Muscle of arm (tissue), 12 donors: ENCODE measurements around the gene SMIM24. TPM values are rescaled to one million over a fixed set of nuclear protein-coding genes. Genes with fewer than 3 reads are reported as not detected.
A peak's percentile ranks its signal among the peaks of the same experiment; 100 is the strongest.
"Not testable (repeated sequence)": the region's sequence is repeated elsewhere in the genome, so short reads cannot be mapped to it uniquely, and the experiment has no call there.

Source experiments
- DNase-seq: peaks from one replicate; pipeline ENCODE4 v3.0.0-alpha.2; 2013
- polyA plus RNA-seq, 12 donors: library from polyadenylated mRNA; unstranded; fragments of 120-200 nt; gene quantifications; one replicate each; pipeline ENCODE4 v1.2.1, GENCODE V29; 2013; ENCODE audit not compliant: insufficient read length in 12 of 12

The SMIM24 gene
- polyA plus RNA-seq, 12 donors, result 0.46 to 75.8 (median 0.69) TPM; not detected in 6

DNA sequence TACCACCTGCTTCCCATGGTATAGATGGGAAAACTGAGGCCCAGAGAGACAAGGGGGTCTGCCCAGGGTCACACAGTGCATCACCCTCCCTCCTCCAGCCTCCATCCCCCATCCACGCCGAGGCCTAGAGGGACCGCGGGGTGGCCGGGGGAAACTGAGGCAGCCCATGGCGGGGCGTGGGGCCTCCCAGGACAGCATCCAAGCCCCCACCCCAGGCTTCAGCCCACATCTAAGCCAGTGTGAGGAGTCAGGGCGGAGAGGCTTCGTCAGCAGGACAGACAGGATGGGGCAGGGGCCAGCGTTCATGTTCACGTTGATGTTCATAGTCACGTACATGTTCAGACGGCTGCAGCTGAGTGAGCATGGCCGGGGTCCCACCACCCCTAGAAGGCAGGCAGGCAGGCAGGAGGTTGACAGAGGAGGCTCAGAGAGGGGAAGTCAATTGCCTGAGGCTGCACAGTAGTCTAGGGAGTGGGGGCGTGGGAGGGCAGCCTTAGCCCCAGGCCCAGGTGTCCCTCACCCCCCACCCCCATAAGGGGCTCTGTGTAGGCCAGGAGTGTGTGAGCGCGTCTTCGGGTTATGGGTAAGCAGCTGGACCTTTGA lies 23.3 kb downstream of the SMIM24 start:
- no peak for DNase-seq

DNA sequence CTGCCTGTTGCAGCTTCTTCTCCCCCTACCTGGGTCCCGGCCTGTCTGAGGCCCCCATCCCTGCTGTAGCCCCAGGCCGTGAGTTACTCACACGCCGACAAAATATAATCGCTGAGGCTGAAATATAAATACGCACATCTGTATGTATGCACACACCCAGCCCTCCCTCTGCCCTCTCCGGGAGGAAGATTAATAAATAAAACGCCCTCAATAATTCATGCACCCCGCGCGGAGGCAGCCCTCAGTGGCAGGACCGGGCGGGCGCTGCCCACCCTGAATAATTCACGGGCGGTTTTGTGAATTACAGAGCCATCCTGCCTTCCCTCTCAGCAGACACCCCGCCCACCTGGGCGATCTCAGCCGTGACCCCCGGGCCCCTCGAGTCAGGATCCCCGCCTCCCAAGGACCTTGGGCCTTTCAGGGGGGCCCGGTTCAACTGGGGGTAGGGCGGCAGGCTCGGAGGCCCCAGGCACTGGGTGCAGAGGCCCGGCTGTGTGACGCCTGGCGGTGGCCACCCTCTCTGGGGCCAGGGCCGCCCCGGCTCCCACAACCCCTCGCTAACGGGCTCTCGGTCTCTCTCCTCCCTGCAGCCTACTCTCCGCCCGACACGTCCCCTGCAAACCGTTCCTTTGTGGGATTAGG lies 24.2 kb downstream of the SMIM24 start:
- DNase-seq, result no peak

DNA sequence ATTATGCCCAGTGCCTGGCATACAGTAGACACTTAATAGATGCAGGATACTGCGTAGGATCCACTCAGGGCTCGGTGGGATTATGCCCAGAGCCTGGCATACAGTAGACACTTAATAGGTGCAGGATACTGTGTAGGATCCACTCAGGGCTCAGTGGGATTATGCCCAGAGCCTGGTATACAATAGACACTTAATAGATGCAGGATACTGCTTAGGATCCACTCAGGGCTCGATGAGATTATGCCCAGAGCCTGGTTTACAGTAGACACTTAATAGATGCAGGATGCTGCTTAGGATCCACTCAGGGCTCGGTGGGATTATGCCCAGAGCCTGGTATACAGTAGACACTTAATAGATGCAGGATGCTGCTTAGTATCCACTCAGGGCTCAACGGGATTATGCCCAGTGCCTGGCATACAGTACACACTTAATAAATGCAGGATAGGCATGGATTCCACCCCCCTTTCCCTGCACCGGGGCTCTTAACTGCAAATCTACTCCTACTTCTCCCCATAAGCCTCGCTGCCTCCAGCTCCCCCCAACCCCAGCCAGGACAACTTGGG lies 24.9 kb downstream of the SMIM24 start:
- DNase-seq, result no peak

DNA sequence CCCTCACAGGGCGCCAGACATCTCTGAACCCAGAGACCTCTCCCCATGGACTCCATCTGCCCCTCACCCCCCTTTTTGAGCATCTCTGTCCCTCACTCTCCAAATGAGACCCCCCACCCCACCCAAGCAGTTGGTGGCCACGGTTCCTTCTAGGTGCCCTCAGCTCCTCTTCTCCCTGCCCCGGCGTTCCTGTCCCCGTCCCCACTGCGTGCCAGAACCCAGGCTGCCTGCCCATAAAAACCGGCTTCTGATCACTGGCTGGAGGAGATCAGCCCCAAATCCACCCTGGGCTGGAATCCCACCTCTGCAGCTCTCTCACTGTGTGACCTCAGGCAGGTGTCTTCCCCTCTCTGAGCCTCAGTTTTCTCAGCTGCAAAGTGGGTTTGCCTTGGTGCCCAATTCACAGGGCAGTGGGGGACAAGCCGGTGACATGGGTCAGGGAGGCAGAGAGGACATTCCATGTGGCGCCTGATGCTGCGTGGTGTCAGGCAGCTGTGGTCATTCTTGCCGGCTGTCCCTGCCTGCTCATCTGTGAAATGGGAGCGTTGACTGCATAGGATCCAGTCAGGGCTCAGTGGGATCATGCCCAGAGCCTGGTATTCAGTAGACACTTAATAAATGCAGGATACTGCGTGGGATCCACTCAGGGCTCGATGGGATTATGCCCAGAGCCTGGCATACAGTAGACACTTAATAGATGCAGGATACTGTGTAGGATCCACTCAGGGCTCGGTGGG lies 25.5 kb downstream of the SMIM24 start:
- no peak for DNase-seq

DNA sequence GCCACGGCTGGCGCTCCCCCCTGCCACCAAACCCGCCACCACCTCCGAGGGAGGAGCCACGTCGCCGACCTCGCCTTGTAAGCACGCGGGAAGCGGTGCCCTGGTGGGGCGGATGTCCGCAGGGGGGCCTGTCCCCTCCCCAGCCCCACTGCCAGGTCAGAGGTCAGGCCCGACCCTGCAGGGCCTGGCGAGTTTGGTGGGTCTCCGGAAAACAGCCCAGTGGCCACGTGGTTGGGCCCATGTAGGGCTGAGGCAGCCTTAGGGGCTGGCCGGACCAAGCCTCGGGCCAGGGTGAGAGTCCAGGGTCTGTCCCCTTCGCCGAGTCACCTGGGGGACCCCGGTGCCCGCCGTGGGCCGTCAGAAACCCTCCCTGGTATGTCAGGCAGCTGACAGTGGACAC lies 26.5 kb downstream of the SMIM24 start:
- DNase-seq, result no peak

DNA sequence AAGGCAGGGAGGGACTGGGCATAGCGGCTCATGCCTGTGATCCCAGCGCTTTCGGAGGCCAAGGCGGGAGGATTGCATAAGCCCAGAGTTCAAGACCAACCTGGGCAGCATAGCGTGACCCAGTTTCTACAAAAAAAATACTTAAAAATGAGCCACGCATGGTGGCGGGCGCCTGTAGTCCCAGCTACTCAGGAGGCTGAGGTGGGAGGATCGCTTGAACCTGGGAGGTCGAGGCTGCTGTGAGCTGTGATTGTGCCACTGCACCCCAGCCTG lies 27.4 kb downstream of the SMIM24 start:
- not testable (repeated sequence) for DNase-seq

DNA sequence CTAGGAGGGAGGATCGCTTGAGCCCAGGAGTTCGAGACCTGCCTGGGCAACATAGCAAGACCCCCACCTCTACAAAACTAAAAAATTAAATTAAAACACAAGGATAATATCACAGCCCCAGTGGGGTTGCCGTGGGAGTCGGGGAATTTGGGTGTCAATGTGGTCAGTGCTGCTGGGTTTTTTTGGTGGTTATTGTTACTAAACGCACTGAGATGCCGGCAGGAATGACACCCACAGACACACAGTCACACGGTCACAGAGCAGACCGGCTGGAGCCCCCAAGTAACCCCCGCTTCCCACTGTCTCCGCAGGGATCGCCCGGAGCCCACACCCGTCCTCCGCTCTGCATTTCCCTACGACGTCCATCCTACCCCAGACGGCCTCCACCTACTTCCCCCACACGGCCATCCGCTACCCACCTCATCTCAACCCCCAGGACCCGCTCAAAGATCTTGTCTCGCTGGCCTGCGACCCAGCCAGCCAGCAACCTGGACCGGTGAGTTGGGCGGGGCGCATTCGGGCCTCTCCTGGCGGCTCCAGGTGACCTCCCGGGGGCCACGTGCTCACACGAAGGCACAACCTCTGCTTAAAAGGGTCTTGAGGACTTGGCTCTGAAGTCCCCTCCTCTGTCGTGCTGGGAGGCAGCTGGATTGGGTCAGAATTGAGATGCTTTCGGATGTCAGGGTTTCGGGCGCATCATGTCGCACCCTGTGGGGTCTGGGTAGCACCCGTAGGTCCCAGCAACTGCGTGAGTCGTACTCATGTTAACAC lies 28.0 kb downstream of the SMIM24 start:
- DNase-seq, result no peak

DNA sequence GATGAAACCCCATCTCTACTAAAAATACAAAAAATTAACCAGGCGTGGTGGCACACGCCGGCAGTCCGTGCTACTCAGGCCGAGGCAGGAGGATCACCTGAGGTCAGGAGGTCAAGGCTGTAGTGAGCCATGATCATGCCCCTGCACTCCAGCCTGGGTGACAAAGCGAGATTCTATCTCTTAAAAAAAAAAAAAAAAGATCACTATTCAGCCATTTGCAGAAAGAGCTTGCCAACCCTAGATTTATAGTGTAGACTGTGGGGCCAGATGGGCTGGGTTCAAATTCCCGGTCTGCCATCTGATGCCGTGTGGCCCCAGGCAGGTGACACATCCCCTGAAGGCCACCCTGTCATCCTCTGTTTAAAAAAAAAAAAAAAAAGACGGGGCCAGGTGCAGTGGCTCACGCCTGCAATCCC lies 28.9 kb downstream of the SMIM24 start:
- no peak for DNase-seq

DNA sequence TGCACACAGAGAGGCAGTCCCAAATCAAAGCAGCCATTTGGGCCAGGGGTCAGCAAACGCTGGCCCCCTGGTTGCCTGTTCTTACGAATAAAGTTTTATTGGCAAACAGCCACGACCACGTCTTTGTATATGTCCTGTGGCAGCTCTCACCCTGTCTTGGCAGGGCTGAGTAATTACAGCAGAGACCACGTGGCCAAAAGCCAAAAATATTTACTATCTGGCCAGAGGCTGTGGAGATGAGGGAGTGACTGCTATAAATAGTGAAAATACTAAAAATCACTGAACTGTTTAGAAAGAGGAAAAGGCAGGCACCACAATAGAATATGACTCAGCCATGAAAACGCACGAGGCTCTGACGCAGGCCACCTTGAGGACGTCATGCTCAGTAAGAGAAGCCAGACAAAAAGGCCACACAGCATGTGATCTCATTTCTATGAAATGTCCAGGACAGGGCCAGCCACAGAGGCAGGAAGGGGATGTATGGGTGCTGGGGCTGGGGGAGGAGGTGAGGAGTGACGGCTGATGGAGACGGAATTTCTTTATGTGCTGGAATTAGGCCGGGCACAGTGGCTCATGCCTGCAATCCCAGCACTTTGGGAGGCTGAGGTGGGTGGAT lies 29.4 kb downstream of the SMIM24 start:
- peak; percentile 47 for DNase-seq

DNA sequence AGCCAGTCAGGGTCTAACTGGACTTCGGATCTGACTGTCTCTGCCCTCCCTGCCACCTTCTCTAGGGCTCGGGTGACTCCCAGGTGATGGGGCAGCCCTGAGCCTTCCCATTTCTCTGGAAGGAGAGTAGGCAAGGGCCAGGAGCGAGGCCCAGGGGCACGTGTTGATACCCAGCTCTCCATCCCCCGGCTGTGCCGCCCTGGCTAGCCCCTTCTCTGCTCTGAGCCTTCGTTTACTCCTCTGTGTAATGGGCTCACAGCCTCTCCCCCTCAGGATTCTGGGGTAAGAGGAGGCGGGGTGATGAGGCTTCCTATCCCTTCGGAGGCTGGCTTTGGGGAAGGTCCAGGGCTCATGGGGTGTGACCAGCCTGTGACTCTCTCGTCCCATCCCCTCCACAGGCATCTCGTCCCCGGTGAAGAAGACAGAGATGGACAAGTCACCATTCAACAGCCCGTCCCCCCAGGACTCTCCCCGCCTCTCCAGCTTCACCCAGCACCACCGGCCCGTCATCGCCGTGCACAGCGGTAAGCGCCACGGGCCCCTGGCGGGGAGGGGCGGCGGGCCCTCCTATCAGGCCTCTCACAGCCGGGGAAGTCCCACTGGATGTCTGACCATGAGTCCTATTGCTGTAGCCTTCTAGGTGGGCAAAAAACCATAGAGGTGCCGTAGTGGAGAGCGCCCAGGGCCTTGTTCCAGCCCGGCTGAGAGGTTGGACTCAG lies 31.6 kb downstream of the SMIM24 start:
- no peak for DNase-seq

DNA sequence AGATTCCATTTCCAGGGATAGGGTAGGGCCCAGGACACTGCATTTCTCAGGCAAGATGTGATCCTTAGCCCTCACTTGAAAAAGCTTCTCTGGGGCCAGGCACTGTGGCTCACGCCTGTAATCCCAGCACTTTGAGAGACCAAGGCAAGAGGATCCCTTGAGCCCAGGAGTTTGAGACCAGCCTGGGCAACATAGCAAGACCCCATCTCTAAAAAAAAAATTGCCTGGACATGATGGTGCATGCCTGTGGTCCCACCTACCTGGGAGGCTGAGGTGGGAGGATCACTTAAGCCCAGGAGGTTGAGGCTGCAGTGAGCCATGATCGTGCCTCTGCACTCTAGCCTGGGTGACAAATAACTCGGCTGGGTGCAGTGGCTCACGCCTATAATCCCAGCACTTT lies 33.7 kb downstream of the SMIM24 start:
- DNase-seq, result not testable (repeated sequence)

DNA sequence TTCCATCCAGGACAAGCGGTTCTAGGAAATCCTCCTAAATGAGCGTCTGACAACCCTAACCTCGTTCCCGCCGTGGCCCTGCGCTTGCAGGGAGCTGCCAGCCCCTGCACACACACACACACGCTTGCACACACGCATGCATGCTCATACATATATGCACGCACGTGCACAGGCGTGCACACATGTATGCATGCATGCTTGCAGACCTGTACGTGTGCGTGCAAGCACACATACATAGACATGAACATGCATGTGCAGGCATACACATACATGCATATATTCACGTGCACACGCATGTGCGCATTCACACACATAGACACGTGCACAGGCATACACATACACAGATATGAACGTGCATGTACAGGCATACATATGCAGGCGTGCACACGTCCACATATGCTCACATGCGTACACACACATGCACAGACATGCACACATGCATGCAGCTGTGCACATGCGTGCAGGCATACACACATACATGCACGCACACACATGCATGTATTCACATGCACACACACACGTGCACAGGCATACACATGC lies 35.6 kb downstream of the SMIM24 start:
- DNase-seq, result no peak

DNA sequence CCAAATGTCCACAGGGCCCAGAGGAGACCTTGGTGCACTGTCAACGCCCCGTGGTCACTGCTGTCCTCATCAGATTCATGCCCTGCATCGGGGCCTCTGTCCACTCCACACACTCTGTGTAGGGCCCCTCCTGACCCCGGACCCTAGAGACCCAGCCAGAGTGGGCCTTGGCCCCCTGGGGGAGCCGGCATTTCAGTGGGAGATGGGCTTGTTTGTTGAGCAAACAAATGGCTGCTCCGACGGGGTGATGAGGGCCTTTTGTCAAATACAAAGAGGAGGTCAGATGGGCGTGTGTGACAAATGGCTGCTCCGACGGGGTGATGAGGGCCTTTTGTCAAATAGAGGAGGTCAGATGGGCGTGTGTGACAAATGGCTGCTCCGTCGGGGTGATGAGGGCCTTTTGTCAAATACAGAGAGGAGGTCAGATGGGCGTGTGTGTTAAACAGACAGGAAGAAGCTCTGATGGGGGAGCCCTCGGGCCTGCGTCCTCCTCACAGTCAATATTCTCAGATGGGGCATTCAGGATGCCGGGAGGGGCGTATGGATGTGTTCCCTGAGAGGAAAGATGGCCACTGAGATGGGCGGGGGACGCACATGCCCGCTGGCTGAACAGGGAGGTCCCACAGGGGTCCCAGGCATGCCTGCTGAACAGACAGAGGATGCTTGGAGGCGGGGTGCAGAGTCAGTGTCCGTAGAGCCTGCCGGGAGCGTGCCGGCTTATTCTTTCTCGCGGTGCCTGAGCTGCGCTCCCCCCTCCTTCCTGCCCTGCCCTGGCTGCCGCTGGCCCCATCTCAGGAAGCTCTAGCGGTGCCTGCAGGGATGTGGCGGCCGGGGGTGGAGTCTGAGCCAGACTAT lies 36.3 kb downstream of the SMIM24 start:
- peak; percentile 58 for DNase-seq

DNA sequence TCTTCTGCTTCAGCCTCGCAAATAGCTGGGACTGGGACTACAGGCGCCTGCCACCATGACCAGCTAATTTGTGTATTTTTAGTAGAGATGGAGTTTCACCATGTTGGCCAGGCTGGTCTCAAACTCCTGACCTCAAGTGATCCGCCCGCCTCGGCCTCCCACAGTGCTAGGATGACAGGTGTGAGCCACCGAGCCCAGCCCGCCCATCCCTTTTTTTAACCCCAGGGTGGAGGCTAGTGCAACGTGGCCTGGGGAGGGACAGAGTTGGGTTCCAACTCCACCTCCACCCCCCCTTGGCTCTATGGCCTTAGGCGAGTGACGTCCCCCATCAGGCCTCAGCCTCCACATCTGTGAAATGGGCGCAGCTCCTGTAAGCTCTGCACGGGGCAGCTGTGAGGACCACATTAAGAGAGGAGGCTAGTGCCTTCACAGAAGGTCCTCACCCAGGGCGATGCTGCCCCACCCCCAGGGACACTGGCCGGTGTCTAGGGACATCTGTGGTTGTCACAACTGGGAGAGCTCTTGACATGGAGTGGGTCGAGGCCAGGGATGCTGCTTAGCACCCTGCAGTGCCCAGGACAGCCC lies 37.7 kb downstream of the SMIM24 start:
- DNase-seq, result no peak

DNA sequence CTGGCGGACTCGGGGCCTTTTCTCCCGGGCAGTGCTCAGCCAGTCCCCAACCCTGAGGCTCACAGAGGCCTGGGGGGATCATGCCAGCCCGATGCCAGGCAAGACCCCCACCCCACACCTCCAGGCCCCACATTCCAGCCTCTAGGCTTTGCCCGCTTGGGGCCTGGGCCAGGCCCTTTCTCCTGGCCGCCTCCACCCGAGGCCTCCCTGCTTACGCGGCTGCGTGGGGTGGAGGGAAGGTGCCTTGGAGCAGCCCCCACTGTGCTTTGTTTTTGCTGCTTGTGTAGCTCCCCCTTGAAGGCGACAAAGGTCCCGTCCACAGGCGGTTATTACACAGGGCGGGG lies 38.4 kb downstream of the SMIM24 start:
- DNase-seq, result no peak

DNA sequence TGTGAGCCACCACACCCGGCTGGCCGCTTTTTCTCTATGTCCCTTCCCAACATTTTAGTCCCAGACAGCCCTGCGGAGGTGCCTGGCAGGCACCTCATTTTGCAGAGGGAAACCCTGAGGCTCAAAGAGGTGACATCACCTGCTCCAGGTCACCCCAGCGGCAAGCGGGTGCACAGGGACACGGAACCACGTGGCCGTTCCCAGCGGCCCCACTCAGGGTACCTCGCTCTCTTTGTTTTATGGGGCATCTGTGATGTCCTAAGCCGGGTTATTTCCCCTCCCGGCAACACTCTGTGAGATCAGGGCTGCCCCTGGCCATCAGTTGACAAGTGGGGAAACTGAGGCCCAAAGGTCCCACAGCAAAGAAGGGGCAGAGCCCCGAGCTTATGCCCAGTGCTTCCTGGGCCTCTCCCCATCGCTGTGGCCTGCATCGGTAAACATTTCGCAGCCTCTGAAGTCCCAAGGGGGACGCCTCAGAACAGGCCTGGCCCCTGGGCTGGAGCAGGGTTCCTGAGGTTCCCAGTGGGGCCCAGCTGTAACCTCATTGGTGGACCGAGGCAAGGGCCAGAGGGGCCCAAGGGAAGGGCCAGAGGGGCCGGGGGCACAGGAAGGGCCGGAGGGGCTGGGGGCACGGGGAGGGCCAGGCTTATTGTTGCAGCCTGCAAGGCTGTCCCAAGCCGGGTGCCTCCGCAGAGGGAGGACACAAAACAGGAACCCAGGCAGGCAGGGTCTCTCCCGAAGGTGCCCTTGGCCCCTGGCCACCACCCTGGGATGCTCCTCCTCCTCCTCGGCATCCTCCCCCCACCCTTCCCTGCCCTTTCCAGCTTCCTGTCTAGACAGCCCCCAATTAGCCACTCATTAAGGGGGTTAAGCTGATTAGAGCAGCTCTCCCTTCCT lies 39.0 kb downstream of the SMIM24 start:
- DNase-seq, result no peak

DNA sequence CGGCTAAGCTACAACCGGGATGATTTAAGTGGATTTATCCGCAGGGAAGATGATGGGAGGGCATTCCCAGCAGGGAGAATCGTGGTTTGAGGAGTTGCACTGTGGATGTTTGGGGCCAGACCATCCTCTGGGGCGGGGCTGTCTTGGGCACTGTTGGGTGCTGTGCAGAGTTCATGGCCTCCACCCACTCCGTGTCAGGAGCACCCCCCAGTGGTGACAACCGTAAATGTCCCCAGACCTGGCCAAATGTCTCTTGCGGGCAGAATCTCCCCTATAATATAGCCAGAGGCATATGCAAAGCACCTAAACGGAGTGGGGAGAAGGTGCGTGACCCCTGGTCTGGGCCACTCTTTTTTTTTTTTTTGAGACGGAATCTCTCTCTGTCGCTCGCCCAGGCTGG lies 40.2 kb downstream of the SMIM24 start:
- no peak for DNase-seq
